NCI-H1694 treated with DMSO at 0.1 percent for 48 hours (cell line): ENCODE measurements around the gene STEAP3.

Experiments
- DNase-seq: peaks from one replicate; lab custom pipeline; 2025; lab: John Stamatoyannopoulos, UW

Gene STEAP3

DNA sequence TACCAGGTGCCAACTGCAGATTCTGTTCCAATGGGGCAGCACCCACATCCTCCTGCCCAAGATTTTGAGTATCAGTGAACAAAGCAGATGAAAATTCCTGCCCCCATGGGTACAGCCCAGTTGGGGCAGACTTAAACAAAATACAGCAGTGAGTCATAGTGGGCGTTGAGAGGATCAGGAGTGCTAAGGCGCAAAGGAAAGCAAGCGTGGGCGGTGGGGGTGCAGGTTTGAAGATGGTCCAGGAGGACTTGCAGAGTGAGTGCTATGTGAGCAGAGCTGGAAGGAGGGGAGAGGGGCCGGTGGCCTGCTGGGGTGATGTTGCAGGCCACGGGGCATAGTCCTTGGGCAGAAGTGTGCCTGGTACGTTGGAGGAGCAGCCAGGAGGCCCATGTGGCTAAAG is 24.7 kb downstream of the STEAP3 start:
- DNase-seq = no peak

DNA sequence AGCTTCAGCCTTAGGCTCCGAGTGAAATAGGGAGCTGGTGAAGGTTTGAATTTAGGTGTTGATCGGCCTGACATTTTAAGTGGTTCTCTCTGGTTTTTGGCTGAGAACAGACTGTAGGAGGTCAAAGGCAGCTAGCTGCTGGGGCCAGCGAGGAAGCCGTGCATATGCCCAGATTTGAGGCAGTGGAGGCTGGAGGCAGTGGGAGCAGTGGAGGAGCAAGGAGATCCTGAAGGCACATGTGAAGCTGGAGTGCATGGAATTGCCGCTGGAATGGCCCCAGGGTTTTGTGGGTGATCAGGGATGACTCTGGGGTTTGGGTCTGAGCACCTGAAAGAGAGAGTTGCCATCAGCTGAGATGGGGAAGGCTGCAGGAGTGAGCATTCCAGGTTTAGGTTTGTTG is 25.1 kb downstream of the STEAP3 start:
- DNase-seq = no peak

DNA sequence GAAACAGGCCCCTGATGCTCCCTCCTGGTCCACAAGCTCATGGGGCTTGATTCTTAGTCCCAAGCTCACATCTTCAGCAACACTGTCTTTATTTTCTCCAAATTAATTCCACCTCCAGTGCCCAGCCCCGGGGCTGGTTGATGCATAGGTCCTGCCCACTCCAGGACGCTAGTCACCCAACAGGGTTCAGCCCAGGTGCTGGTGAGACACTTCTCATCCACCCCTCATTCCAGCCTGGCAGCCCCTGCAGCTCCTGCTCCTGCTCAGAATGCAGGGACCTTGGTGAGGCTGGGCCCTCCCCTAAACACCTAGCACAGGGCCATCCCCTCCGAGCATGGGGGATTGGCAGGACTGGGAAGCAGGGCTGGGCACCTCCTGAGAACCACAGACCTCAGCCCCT is 25.7 kb downstream of the STEAP3 start:
- no peak for DNase-seq

DNA sequence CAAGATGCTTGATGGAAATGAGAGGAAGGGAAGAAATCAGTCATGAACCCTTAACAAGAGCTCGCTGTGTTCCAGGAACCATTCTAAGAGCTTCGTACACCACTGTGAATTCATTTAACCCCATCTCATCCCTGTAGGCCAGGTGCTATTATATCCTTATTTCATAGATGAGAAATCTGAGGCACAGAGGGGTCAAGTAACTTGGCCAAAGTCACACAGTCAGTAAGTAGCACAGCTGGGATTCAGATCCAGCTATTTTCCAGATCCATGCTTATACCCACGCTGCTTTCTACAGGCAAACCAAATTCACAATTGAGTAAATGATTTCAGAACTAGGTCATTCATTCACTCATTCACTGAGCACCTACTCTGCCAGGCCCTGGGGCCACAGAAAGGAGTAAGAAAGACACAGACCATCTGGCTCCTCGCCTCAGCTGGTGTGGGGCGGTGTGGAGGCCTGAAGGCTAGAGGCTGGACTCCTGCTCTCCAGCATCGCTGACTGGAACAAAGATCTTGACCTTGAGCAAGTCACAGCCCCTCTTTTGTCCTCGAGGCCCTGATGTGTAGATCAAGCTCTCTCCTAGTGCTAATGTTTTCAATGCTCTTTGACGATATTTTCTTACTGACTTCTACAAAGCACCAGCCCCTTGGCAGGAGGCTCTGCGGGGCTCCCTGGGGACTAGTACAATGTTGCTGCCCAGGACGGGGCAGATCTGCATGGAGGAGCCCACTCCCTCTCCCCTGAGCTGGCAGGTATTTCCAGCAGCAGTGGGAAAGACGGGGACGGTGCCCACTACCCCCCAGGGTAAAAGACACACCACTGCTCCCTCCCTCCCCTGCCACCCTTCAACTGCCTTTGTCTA is 26.5 kb downstream of the STEAP3 start:
- DNase-seq = no peak

DNA sequence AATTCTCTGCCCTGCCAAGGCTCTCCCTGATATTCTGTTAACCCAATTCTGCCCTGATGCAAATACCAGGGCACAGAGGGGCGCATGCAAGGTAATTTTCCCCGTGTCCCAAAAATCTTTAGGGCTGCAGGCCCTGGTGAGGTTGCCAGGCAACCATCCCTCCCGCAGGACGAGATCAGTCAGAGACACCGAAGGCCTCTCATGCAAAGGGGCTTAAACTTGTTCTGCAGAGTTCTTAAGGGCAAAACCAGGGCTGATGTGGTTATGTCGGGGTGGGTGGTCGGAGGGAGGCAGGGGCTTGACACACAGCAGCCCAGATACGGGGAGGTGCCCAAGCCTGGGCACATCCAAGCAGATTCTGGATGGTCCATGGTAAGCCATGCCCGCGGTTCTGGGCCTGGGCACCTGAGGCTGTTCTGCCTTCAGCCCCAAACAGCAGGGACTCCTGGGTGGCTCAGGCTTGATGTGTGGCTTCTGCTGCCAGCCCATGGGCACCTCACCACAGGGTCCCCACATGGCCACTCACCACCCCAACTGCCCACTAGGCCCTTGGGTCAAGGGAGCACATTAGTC is 27.2 kb downstream of the STEAP3 start:
- no peak for DNase-seq

DNA sequence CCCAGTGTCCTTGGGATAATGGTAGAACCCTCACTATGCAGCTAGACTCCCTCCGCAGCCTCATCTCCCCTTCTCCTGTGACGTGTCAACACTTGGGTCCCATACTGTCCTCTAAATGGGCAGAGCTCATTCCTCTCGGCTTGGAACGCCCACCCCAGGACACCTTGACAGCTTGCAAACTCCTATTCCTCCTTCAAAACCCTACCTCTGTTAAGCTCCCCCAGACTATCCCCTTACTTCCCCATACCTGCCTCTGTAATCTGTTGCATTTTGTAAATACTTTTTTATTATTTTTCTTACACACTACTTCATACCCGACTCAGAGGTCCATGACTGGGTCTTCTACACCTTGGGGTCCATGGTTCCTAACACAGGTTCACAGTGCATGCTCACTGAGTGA is 28.0 kb downstream of the STEAP3 start:
- no peak for DNase-seq

DNA sequence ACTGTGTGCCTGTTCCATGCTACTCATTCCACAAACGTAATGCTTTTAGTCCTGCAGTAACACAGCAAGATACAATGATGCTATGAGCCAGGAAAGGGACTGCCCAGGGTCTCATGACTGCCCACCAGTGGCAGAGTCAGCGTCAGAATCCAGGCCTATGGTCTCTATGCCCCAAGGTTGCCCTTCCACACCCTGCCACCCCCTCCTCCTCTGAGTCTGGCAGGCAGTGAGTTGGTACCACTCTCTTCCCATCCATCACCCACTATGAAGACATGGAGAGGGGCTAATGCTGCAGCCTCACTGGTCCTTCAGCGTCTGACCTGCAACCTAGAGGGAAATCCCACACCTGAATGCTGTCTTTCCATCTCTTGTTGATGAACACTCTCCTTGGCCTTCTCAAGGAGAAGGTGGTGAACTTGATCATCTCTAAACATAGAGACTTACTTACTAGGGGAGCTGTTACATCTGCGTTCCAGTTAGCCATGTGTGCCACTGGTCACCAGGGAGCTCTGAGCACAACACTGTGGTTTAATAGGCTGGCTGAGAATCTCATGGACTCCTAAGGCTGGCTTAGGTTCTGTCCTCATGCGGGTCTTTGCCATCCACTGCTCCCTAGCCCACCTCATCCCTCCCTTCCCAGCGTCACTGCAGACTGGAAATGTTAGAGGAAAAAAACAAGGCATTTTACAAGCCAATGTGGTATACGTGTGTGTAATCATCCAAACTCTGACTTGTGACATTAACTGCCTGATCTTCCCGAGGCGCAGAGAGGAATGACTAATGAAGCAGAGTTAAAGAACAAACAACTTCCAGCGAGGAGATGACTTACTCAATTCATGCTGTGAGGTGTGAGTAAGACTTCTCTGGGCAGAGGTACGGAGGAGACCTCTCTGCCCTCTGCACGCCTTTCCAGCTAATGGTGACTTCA is 28.8 kb downstream of the STEAP3 start:
- no peak for DNase-seq

DNA sequence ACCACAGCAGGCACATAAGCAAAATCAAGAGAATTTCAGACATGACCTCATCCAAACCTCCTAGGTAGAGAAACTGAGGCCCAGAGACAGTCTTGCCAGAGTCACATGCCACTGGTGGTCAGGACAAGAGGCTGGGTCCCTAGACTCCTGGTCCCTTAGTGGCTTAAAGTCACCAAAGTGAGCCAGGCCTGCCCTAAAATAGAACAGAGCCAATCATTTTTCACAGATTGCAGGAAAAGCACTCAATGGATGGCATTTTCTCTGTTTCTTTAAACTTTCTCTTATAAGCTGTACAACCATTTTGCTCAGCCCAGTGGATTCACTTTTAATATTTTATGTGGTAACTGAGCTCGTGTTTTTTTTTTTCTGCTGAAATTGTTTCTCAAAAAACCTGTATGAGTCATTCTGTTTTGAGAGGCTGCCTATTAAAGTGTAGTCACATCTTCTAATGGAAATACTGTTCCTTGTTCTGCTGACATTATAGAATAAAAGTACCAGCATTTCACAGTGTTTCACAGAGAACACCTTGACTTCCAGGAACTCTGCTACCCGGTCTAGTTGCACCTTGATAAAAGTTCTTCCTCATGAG is 29.6 kb downstream of the STEAP3 start:
- no peak for DNase-seq

DNA sequence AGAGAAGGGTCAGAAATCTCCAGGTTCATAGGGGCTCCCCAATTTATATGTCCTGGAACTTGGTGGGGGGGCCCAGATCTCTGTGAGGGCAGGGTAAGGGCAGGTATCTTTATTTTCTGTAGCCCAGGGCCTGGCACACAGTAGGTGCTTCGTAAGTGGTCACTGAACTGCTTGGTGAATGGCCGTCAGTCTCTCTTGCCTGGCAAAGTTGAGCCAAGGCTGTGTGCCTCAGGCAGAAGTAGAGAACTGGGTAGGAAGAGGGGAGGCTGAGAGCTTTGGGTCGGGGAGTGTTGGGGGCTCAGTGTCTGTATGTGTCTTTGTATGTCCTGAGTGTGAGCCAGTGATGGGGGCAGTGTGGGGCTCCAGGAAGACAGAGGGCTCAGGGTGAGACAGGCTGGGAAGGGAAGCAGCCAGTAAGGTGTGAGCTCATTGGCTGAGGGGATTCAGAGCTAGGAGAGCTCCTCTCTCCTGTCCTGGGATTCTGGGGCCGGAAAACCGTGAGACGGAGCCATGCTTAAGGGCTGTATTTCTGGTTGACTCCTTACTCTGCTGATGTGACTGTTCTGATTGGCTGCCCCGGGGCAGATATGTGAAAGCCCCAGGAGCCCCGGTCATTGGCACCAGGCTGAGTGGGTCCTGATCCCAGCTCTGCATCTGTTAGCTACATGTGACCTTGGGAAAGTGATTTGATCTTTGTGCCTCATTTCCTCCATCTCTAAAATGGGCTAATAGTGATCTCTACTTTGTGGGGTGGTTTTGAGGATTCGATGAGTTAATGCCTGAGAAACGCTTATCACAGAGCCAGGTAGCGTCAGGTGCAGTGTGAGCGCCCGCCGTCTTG is 30.3 kb downstream of the STEAP3 start:
- no peak for DNase-seq

DNA sequence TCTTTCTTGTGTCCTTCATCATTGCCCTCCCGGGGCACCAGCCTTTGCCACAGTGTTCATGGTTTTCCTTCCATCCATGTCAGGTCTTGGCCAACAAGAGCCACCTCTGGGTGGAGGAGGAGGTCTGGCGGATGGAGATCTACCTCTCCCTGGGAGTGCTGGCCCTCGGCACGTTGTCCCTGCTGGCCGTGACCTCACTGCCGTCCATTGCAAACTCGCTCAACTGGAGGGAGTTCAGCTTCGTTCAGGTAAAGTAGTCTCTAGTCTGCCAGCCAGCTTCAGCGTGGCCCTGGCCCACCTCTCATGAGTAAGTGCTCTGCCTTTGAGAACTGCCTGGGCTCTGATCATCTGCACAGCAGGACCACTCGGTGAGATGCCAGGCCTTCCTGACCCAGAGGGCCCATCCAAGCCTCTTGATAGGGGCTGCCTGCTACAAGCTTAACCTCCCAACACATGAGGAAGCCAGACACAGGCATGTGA is 31.0 kb downstream of the STEAP3 start:
- no peak for DNase-seq

DNA sequence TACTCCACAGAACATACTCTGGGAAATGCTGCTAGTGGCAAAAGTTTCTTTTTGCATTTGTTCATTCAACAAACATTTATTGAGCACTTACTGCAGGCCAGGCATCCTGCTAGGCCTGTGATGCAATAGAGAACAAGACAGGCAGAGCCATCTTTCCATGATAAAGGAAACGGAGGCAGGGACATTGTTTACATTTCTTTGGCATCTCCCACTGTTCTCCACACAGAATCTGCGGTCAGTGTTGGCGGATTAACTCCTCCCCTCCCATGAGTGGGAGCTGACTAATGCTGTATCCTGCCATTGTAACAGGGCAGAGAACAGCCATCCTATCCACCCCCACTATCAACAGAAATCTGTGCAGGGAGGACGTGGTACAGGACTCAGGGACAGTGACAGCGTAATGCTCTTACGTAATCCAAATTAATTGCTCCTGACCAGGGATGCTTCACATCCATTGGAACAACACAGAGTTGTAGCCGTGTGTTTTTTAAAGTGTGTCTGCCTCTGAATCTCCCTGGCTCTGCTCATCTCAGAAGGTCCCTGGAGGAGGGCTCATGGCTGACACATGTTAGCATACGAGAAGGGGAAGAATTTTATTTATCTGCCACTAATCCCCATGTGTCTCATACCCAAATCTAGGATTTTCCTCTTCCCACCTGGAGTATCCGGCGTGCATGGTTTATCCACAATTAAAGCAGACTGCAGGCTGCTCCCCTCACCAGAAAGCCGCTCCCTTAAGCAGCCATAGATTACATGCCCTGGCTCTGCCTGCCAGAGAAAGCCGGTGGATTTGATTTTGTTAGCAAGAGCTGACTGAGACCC is 32.3 kb downstream of the STEAP3 start:
- no peak for DNase-seq

DNA sequence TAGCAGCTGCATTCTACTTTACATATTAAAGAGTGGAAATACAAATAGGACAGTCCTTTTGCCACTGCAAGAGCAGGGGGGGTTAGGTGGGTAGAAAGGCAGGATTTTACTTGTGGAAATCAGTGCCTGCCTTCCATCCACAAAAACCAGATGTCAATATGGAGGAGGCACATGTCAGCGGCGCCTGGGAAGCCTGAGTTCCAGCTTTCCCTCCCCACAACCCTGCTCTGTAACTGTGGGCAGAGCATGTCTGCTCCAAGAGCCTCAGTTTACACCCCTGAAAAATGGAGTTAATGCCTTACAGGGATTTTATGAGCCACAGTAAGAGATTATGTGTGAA is 32.9 kb downstream of the STEAP3 start:
- no peak for DNase-seq

DNA sequence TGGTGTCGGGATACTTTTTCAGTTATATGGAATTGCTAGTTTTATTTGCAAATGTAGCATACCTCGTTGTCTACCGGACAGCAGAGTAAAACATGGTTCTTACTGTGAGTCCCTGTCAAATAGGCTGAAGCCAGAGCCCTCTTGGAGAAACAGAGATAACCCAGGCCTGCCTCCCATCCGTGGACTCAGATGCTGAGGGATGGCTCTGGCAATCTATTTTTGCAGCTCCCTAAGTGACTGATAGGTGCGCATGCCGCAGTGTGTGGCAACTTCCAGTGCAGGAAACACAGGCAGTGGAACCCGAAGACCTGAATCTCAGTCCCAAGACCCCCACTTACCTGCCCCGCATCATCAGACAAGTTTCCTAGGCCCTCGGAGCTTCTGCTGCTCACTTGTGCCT is 33.6 kb downstream of the STEAP3 start:
- no peak for DNase-seq

DNA sequence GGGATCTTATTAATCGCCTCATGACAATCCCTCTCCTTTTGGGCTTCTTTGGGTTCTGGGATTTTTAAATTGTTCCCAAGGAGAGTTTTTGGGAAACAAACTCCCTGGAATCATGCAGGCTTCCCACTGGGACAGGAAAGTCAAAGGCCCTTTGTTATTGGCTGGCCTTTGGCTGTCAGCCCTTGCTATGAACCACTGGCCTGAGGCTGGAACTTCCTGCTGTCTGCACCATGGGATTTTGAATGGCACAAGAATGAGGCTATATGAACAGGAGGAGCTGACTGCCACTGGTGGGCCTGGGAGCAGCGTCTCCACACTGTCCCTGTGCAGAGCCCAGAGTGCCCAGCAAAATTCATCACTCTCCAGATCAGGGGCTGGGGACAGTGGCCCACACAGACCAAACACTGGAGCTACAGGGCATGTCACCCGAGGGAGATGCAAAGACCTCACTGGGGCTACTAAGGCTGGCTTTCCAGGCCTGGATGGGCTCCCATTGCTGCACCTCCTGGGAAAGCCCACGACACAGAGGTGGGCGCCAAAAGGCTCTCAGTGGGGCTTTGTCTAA is 35.7 kb downstream of the STEAP3 start:
- DNase-seq = no peak

DNA sequence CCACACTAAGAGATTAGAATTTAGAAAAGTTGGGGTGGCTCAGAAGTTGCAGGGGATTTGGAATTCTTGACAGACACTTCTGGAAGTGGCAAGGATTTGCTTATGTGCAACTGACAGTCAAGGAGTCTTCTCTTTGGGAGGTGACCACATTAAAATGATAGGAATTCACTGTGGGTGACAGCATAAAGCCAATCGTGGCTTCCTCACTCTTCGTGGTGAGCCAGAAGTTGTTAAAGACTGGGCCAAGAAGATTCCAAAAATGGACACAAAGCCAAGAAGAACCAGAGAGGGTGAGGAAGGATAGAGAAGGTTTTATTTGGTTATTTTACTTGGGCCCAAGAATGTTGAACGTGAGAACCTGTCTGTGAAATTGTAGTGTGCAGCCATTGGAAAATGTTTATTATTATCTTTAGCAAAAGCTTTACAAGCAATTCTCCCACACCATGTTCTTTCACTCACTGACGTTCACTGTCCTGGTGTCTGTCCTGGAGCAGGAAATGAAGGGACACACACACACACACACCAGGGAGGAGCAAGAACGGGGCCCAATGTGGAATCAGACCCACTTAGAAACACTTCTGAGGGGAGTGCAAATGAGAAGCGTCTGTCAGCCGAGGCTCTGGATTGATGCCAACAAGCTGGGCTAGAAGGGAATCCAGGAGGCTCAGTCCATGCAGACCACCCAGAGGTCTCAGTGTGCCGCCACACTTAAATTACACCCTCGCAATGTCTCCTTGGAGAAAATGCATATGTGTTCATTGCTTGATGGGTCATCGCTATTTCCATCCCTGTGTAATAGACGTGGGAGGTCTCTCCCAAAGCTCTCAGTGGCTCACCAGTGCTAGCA is 37.2 kb downstream of the STEAP3 start:
- DNase-seq = no peak

DNA sequence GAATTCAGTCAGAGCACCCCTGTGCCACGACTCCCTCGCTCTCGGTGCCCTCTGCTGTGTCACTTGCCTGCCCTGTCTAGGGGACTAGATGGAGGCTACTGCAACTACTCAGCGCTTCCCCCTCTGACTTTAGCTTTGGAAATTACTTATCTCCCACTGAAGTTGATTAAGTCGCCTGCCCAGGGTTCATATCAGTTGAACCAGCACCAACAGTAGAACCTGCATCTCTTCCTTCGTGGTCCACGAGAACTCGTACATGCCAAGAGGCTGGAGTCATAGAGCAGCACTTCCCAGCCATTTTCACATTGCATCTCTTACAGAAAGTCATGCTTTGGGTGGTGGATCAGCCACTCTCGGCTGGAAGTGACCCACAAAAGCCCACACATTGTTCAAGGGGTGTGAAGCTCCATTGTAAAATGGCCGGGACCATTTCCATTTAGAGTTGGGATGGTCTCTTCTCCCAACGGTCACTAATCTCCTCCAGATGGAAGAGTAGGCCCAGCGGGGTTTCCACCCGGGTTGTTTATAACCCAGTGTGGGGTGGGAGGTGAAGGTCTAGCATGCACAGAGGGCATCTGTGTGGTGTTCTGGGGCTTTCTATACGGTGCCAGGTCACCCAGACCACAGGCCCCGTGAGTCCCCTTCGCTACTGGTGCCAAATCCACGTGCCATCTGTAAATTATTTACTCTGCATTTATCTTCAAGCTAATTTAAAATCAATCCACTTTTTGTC is 38.0 kb downstream of the STEAP3 start:
- no peak for DNase-seq

DNA sequence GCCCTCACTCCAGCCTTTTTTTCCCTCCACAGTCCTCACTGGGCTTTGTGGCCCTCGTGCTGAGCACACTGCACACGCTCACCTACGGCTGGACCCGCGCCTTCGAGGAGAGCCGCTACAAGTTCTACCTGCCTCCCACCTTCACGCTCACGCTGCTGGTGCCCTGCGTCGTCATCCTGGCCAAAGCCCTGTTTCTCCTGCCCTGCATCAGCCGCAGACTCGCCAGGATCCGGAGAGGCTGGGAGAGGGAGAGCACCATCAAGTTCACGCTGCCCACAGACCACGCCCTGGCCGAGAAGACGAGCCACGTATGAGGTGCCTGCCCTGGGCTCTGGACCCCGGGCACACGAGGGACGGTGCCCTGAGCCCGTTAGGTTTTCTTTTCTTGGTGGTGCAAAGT is 39.4 kb downstream of the STEAP3 start:
- no peak for DNase-seq

DNA sequence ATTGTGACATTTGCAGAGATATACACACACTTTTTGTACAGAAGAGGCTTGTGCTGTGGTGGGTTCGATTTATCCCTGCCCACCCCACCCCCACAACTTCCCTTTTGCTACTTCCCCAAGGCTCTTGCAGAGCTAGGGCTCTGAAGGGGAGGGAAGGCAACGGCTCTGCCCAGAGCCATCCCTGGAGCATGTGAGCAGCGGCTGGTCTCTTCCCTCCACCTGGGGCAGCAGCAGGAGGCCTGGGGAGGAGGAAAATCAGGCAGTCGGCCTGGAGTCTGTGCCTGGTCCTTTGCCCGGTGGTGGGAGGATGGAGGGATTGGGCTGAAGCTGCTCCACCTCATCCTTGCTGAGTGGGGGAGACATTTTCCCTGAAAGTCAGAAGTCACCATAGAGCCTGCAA is 40.0 kb downstream of the STEAP3 start:
- DNase-seq = no peak
